ENCODE data around the gene MCM3AP.
"Not testable (repeated sequence)": the region's sequence is repeated elsewhere in the genome, so short reads cannot be mapped to it uniquely, and the experiment has no call there.

The MCM3AP gene

DNA sequence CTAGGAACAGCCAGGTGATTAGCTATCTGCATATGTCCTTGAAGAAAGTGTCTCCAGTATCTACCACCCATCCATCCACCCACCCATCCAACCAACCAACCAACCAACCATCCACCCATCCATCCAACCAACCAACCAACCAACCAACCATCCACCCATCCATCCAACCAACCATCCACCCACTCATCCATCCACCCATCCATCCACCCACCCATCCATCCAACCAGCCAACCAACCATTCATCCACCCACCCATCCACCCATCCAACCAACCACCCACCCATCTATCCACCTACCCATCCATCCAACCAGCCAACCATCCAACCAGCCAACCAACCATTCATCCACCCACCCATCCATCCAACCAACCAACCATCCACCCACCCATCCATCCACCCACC is 26.2 kb upstream of the MCM3AP start:
- DNase-seq (ENCODE audit: low spot score) = no peak

- not testable (repeated sequence) for DNase-seq (ENCODE audit: low spot score)
Observed at GRCh38 chr21:46310260-46310659, 24.8 kb upstream of the MCM3AP start.

DNA sequence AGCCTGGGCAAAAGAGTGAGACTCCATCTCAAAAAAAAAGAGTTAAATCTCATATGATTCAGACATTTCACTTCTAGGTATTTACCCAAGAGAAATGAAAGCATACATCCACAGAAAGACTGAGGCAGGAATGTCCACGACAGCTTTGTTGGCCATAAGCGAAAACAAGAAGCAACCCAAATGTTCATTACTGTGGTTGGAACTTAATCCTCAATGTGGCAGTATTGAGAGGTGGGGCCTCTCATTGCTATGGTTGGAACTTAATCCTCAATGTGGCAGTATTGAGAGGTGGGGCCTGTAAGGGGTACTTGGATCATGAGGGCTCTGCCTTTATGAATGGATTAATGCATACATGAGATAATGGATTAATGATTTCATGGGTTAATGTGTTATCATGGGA is 23.0 kb upstream of the MCM3AP start:
- no peak for DNase-seq (ENCODE audit: low spot score)

DNA sequence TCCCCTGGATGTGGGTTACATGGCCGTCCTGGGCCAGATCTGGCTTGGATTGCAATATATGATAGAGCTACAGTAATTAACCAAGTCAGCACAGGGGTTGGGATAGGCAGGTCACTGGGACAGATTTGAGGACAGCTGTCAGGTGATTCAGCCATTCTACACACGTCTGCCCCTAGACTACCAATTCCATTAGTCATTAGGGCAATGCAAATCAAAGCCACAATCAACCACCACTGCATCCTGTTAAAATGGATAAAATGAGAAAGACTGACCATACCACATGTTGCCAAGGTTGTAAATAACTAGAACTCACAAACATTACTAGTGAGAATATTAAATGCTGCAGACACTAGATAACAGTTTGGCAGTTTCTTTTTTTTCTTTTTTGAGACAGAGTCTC is 22.2 kb upstream of the MCM3AP start:
- no peak for DNase-seq (ENCODE audit: low spot score)

- no peak for DNase-seq (ENCODE audit: low spot score)
Observed at GRCh38 chr21:46304955-46305354, 19.5 kb upstream of the MCM3AP start.

DNA sequence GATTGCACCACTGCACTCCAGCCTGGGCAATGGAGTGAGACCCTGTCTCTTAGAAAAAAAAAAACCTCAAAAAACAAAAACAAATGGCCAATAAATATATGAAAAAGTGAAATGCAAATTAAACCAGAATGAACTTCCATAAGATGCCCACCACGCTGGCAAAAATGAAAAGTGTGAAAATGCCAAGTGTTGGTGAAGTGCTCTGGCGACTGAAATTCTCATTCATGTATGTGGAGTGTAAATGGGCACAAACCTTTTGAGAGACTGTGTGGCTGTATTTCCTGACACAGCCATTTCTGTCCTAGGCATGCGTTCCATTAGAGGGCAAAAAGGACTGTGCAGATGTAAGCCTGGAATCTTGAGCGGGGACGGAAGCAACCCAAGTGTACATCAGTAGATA is 19.0 kb upstream of the MCM3AP start:
- DNase-seq (ENCODE audit: low spot score) = no peak

DNA sequence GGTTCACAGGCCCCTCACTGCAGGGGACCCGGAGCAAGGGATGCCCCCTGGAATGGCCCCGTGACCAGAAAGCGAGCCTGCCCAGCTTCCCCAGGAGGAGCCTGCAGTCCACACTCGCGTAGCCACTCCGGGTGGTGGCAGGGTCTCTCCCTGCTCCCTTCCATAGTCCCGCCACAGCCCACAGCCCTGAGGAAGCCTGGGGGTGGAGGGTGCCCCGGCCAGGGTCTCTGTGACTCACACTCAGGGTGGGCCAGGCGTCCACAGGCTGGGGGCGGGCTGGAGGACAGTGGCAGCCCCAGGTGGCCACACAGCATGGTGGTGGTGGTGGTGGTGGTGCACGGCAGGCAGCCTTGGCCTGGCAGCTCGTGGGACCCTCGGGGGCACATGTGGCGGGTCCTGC is 16.3 kb upstream of the MCM3AP start:
- DNase-seq (ENCODE audit: low spot score) = no peak

GRCh38 chr21:46299167-46299566 is 13.8 kb upstream of the MCM3AP start:
- DNase-seq (ENCODE audit: low spot score) = no peak

- no peak for DNase-seq (ENCODE audit: low spot score)
Observed at GRCh38 chr21:46297338-46298271, 12.2 kb upstream of the MCM3AP start.

DNA sequence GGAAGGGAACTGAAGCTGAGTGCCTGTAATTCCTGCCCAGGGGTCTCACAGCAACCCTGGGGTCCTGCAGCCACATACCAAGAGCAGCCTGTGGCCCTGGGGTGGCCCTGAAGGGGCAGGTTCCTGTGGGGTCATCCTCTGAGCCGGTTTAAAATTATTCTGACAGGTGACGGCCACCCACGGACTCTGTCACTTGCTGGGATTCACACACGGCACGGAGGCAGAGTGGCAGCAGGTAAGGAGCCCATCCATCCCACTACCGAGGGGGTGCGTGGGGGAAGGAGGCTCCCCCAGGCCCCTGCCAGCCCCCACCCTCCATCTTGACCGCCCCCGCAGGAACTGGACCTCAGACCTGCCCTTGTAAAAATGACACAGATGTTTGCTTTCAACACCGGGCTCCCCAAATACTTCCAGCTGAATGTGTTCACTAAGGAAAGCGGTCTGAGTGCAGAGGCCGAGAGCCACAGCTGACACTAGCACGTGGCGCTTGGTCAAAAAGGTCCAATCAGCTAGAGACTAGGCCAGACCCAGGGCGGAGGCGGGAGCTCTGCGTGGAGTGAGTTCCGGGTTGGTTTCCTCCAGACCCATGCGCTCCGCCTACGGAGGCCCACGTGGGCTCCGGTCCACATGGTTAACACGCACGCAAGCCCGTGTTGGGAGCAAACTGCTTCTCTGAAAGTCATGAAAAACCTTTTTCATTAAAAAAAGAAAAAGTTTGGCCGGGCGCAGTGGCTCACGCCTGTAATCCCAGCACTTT is 10.8 kb upstream of the MCM3AP start:
- no peak for DNase-seq (ENCODE audit: low spot score)

DNA sequence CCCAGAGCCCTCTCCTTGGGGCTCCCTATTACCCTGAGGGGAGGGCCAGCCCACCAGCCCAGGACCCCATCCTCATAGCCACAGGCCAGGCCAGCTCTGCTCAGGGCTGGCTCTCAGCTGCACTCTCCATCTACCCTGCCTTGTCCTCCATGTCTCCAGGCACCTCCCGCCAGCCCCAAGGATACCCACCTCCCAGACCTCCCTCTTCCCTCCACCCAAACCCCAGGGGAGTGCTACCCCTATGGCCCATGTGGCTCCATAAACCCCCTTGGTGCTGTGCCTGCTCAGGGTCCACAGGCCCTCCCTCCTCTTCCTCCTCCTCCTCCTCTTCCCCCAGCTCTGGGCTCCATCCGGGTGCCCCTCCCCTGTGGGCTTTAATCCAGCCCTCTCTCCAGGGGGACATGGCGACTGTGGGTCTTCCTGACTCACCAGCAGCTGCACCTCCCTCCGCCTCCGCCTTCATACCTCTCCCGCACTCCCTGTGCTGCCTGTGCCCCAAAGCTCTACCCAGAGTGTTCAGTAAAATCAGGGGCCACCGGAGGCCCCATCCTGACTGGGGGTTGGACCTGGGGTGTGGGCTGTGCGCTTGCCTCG is 9.9 kb upstream of the MCM3AP start:
- DNase-seq (ENCODE audit: low spot score) = no peak

DNA sequence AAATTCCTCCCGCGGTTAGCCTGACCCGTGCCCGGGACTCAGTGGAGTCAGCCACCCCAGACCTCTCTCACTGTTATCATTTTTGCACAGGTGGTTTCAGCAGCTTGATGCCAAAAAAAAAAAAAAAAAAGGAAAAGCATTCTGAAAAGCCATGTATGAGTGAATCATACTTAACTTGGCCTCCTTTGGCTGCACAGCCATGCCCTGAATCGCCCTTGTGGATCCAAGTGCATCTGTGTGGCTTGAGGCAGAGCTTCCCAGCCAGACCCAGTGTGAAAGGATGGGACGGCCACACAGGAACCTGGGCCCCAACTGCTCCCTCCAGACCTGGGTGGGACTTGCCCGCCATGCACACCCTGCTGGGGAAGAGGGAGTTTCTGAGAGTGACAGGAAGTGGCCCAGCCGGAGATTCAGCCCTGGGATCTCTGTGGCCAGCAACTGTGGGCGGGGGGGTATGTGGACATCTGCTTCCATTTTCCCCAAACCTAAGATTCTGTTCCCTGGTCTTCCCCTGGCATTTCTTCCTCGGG is 9.3 kb upstream of the MCM3AP start:
- DNase-seq (ENCODE audit: low spot score) = no peak

DNA sequence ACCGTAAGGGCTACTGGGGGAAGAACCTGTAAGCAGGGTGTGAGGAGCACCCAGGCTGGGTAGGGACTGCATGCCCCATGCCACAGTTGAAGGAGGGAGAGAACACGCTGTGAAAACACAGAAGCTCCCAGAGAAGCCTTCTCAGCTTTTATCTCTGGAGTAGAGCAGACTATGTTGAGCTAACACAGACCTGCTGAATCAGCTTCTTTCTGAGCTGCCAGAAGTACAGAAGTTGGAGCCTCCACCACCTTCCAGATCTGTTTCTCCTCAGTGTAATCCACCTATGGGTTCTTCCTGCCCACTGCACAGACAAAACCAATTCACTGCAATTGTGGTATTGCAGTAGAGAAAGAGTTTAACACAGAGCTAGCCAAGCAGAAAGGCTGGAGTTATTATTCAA is 6.2 kb upstream of the MCM3AP start:
- no peak for DNase-seq (ENCODE audit: low spot score)

DNA sequence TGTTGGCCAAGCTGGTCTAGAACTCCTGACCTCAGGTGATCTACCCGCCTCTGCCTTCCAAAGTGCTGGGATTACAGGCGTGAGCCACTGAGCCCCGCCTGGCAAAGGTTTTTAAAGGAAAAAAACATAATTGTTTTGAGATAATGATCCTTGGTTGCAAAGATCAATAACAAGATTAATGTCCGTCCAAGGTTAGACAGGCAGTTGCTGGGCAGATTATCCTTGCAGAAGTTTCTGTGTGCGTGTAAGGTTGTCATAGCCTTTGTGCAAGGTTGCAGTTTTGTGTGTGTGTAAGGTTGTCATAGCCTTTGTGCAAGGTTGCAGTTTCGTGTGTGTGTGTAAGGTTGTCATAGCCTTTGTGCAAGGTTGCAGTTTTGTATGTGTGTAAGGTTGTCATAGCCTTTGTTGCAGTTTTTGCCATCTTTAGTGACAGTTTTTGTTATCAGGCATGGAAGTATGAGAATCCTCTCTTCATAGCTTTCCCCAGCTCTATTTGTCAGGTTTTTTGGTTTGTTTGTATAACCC is 4.3 kb upstream of the MCM3AP start:
- peak; percentile 22 for DNase-seq (ENCODE audit: low spot score)

DNA sequence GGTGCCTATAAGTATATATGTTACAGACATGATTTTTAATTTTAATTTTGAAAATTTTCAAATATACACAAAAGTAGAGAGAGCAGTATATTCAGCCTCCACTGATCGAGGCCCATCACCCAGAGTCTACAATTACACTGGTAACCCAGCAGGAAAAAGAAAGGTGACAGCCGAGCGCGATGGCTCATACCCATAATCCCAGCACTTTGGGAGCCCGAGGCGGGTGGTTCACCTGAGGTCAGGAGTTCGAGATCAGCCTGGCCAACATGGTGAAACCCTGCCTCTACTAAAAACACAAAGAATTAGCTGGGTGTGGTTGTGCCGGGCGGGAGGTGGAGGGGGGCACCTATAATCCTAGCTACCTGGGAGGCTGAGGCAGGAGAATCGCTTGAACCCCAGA is 2.1 kb upstream of the MCM3AP start:
- DNase-seq (ENCODE audit: low spot score) = no peak

- DNase-seq (ENCODE audit: low spot score) = no peak
Observed at GRCh38 chr21:46286648-46287002, 1.2 kb upstream of the MCM3AP start.

DNA sequence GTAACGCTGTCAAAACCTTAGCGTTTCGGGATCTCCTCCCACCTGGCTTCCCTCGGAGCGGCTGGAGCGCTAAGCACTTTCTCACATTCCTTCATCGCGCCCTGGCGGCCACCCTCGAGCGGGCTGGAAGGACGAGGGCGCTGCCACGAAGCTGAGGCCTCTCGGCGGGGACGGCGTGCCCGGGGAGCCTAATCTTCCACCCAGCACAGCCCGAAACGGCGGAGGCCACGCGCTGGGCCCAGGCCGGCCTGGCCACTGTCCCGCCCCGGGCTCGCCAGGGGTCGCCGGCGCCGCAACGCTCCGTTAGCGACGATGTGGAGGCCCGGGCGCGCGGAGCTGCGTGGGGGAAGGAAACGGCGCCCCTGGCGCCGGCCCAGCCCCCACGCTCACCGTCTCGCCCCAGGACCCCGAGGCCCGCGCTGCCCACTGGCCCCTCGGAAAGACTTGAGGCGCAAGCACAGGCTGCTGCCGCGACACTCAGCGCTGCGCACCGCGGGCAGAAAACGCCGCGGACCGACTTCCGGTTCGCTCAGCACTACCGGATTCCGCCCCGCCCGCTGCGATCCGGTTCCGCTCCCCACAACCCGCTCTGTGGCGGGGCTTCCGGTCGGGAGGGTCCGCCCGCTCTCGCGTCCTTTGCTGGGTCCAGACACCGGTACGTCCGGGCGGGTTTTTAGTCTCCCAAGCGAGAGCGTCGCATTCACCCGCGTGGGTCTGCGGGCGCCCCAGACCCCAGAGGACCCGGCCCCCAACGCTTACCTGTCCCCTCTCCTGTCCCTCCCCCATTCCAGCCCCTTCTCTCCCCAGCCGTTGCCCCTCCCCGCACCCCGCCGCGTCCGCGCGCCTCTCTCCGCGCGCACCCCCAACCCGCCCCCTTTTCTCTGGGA is 593 bp upstream of the MCM3AP start, which contains the start of gene YBEY:
YBEY (plus strand) TSS at position 582 of the 887 bp plus-strand sequence. CDS start 572 bp downstream, outside the sequence.
- DNase-seq (ENCODE audit: low spot score) = peak; percentile 88

DNA sequence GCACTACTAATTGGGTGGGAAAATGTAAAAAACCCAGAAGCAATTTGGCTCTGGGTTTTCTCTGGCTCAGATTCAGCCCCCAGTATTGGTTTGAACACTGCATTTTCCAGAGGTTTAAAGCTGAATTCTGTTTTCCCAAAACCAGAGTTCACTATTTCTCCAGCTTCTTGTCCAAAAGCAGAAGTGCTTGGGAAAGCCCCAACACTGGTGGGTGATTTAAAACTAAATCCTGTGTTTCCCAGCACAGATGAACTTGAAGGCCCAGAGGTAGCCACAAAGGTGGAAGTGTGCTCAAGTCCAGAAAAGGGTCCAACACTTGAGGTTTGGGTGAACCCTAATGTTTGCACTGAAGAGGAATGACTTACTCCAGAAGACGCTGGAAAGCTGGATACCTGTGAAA is 678 bp downstream of the MCM3AP start:
- no peak for DNase-seq (ENCODE audit: low spot score)

DNA sequence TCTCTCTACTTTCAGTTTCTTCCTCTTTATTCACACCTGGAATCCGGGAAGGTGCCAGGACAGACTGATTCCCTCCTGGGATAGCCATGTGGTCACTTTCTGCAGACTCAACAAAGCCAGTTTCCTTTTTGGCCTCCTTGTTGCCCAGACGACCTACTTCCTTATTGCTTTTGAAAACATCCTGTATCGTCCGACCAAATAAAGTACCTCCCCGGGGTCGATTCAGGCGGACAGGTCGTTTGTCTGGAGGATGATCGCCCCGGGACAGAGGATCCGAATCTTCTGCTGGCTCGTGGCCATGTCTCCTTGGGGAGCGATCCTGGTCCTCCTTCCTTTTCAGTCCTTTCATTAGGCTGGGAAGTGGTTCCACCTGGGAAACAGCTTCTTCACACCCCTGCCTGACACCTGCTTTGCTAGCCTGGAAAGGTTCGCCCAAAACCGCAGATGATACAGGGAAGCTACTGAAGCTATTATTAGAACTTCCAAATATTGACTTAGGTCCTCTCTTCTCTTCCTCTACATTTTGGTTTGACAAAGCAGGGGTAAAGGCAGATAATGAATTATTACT is 1.2 kb downstream of the MCM3AP start:
- no peak for DNase-seq (ENCODE audit: low spot score)

DNA sequence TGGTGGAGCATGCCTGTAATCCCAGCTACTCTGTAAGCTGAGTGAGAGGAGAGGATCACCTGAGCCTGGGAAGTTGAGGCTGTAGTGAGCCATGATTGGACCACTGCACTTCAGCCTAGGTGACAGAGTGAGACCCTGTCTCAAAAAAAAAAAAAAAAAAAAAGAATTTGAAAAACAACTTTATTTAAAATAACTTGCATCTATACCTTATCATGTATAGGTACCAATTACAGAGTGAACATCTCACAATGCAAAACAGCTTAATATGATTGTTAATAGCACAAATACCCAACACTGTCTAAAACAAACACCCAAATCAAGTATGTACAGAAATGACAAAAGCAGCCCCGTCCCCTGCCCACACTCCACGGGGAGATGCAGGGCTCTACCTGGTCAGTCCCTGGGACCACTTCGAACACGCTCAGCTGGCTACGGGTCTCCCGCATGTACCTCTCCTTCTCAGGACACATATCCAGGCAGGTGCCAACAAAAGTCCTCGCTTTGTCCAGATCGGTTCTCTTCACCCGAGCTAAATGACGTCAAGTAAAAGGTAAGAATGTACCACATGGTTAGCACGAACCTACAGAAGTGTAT is 10.5 kb downstream of the MCM3AP start:
- DNase-seq (ENCODE audit: low spot score) = no peak
